ENCODE data around the gene GBP1. TPM values are rescaled to one million over a fixed set of nuclear protein-coding genes. Genes with fewer than 3 reads are reported as not detected.

The GBP1 gene
- total and polyA plus RNA-seq, 2 donors (not counting 3 experiments of a cell fraction or from before 2014, with no cell fraction given): 11.6 to 28.0 TPM

GRCh38 chr1:89104687-89105086 lies 39.7 kb upstream of the GBP1 start:
- dilution Hi-C loops (cut with MboI; ENCODE audit: extremely low pct_ligation_motif_present, low sequenced_read_pairs): no loop called here
- H3K27me3 ChIP-seq (ENCODE audit: control insufficient read depth in 2 of 2, insufficient read depth in 2 of 2, low read length in 2 of 2): no peaks in the 10 kb centered on the region
- no peaks in the 10 kb centered on the region for H3K79me2 ChIP-seq (ENCODE audit: control insufficient read depth, insufficient read depth, low read length)
- DNase-seq (ENCODE audit: low read depth, low spot score) (no peak), FAIRE-seq (no peak)
- no peak overlapping the region for H3K4me2 ChIP-seq (ENCODE audit: insufficient read depth, low read length)
- no peak overlapping the region for H2AFZ ChIP-seq (ENCODE audit: low read depth, low read length)
- peaks cover 0 to 4% of the 10 kb centered on the region in 2 experiments for H3K36me3 ChIP-seq (ENCODE audit: control insufficient read depth in 2 of 2, extremely low read depth in 1 of 2, insufficient read depth in 2 of 2, low read length in 2 of 2)
- no TSS peak for BruUV-seq (replicated peaks)
- no peaks in the 10 kb centered on the region for H4K20me1 ChIP-seq (replicated peaks; ENCODE audit: control insufficient read depth, extremely low read depth, insufficient read depth, low read length)
- H3K4me1 ChIP-seq (ENCODE audit: control insufficient read depth, extremely low read depth, insufficient read depth, low read length): no peaks in the 10 kb centered on the region
- ChIA-PET CTCF (no interaction called here), POLR2A (no interaction called here)
- no peaks in the 10 kb centered on the region for H3K9me1 ChIP-seq (replicated peaks; ENCODE audit: control insufficient read depth, extremely low read depth, insufficient read depth, low read length)
- H3K9me3 ChIP-seq (replicated peaks; ENCODE audit: control insufficient read depth, insufficient read depth, low read length): no peaks in the 10 kb centered on the region
- intact Hi-C loops (cut with micrococcal nuclease): no loop called here
- H3K4me3 ChIP-seq (replicated peaks in 1 of 3; ENCODE audit: insufficient read depth in 1 of 3, low read depth in 1 of 3, low read length in 3 of 3): no peak overlapping the region
- H3K27ac ChIP-seq (ENCODE audit: insufficient read depth, low read depth, low read length): no peak overlapping the region
- no peak overlapping the region for H3K9ac ChIP-seq (replicated peaks; ENCODE audit: extremely low read depth, insufficient read depth, low read length)
- TF ChIP-seq GATA2 (IDR thresholded peaks at IDR 0.05; ENCODE audit: insufficient read depth, insufficient read length, low read depth, low read length): no peak
- TF ChIP-seq POLR2AphosphoS5 (IDR thresholded peaks at IDR 0.05; ENCODE audit: insufficient read depth, low read depth, low read length): no peak
- no peak for TF ChIP-seq FOS (IDR thresholded peaks at IDR 0.05; ENCODE audit: borderline replicate concordance, insufficient read depth, low read length)
- no peak for TF ChIP-seq MYC (IDR thresholded peaks at IDR 0.05; ENCODE audit: low read depth, low read length)
- TF ChIP-seq JUN (IDR thresholded peaks at IDR 0.05; ENCODE audit: borderline replicate concordance, insufficient read depth, insufficient read length, low read depth): no peak
- no peak for TF ChIP-seq EZH2 (IDR thresholded peaks at IDR 0.05; ENCODE audit: borderline replicate concordance, low read depth, low read length, severe bottlenecking)
- TF ChIP-seq POLR2A (IDR thresholded peaks at IDR 0.05; ENCODE audit: low read depth, low read length): no peak
- TF ChIP-seq, protein P1, sequence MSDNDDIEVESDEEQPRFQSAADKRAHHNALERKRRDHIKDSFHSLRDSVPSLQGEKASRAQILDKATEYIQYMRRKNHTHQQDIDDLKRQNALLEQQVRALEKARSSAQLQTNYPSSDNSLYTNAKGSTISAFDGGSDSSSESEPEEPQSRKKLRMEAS (IDR thresholded peaks at IDR 0.05; ENCODE audit: insufficient read depth, insufficient read length): no peak
- TF ChIP-seq, protein P2, sequence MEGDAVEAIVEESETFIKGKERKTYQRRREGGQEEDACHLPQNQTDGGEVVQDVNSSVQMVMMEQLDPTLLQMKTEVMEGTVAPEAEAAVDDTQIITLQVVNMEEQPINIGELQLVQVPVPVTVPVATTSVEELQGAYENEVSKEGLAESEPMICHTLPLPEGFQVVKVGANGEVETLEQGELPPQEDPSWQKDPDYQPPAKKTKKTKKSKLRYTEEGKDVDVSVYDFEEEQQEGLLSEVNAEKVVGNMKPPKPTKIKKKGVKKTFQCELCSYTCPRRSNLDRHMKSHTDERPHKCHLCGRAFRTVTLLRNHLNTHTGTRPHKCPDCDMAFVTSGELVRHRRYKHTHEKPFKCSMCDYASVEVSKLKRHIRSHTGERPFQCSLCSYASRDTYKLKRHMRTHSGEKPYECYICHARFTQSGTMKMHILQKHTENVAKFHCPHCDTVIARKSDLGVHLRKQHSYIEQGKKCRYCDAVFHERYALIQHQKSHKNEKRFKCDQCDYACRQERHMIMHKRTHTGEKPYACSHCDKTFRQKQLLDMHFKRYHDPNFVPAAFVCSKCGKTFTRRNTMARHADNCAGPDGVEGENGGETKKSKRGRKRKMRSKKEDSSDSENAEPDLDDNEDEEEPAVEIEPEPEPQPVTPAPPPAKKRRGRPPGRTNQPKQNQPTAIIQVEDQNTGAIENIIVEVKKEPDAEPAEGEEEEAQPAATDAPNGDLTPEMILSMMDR (IDR thresholded peaks at IDR 0.05; ENCODE audit: extremely low read depth in 1 of 2, insufficient read depth in 1 of 2, low read depth in 1 of 2, low read length in 2 of 2): no peak

Measured in endothelial cell of umbilical vein (primary cell).